Medulla oblongata (tissue), 1 donor: ENCODE measurements around the gene FBXO44.

ENCODE experiments used
- DNase-seq: peaks from one replicate; pipeline ENCODE4 v3.0.0-alpha.2; 2015; ENCODE audit errors: extremely low spot score

Gene FBXO44

GRCh38 chr1:11690397-11691301 is 36.0 kb downstream of the FBXO44 start:
- DNase-seq: no peak

GRCh38 chr1:11691302-11691914 is 36.7 kb downstream of the FBXO44 start, which contains the start of gene DRAXIN:
DRAXIN (plus strand) TSS chr1:11691710; CDS start chr1:11706259, 14,549 bp downstream.
- no peak for DNase-seq

- DNase-seq: no peak
Observed at GRCh38 chr1:11691928-11692711, 37.4 kb downstream of the FBXO44 start.

GRCh38 chr1:11693024-11693590 is 38.4 kb downstream of the FBXO44 start:
- DNase-seq: peak; percentile 46

GRCh38 chr1:11693917-11694316 is 39.2 kb downstream of the FBXO44 start:
- DNase-seq: no peak

- DNase-seq: no peak
Observed at GRCh38 chr1:11695861-11696260, 41.2 kb downstream of the FBXO44 start.

GRCh38 chr1:11697188-11697892 is 42.7 kb downstream of the FBXO44 start:
- no peak for DNase-seq

- no peak for DNase-seq
Observed at GRCh38 chr1:11697893-11698210, 43.2 kb downstream of the FBXO44 start.

- DNase-seq: no peak
Observed at GRCh38 chr1:11700601-11701467, 46.2 kb downstream of the FBXO44 start.

GRCh38 chr1:11701551-11701961 is 46.9 kb downstream of the FBXO44 start:
- DNase-seq: peak; percentile 89

- DNase-seq: no peak
Observed at GRCh38 chr1:11701981-11702803, 47.5 kb downstream of the FBXO44 start.

GRCh38 chr1:11703357-11704193 is 48.9 kb downstream of the FBXO44 start:
- DNase-seq: no peak

GRCh38 chr1:11704194-11704529 is 49.5 kb downstream of the FBXO44 start:
- DNase-seq: no peak

- DNase-seq: no peak
Observed at GRCh38 chr1:11704691-11705475, 50.2 kb downstream of the FBXO44 start.

GRCh38 chr1:11705596-11705995 is 50.9 kb downstream of the FBXO44 start:
- DNase-seq: no peak

- DNase-seq: no peak
Observed at GRCh38 chr1:11706292-11706691, 51.6 kb downstream of the FBXO44 start.

- DNase-seq: peak; percentile 44
Observed at GRCh38 chr1:11707621-11708276, 53.1 kb downstream of the FBXO44 start.
